GM12875 (cell line): ENCODE results near the gene PRPH2.
"Not testable (repeated sequence)": the region's sequence is repeated elsewhere in the genome, so short reads cannot be mapped to it uniquely, and the experiment has no call there.

ENCODE experiments used
- H3K4me3 ChIP-seq: one replicate; pipeline ENCODE4 v1.5.1; 2011; ENCODE audit warnings: low read depth, low read length, control low read depth
- TF ChIP-seq, protein P1 (sequence below): IDR thresholded peaks from 2 replicates; pipeline ENCODE4 v1.5.1; 2011; ENCODE audit warnings: low read depth, mild to moderate bottlenecking, control low read depth, inconsistent platforms, low read length, moderate library complexity, borderline replicate concordance; ENCODE audit not compliant: insufficient read depth

The PRPH2 gene

DNA sequence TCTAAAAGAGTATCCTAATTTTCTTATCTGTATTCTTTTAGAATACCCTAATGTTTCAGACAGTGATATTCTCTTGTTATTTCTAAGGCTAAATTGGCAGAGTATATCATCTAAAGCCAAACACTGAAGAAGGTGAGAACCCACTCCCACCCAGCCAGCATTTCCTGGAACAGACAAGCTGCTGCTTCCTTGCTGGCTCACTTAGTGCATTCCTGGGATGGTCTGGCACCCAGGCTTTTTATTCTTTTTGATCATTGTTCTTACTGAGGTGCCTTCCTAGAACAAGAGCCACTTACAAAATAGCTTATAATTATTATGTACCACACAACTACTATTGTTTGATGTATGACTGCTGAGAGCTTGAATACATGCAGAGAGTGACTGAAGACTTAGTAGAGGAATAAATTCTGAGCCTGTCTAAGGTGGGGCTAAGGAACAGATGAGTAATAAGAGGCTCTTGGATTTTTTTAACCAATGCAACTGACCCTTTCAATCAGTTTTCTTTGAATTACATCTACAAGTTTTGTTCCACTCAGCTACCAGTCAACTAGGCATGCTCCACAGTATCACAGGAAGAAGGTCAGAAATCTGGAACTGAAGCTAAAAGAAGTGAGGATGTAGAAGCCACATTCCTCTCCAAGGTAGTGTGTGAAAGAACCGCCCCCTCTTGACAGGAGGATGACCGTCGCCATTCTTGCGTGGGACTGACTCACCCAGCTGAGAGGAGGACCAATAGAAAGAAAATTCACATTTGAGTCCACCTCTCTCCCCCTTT, 30.1 kb downstream of the PRPH2 start:
- no peak overlapping the region for H3K4me3 ChIP-seq
- TF ChIP-seq, protein P1, sequence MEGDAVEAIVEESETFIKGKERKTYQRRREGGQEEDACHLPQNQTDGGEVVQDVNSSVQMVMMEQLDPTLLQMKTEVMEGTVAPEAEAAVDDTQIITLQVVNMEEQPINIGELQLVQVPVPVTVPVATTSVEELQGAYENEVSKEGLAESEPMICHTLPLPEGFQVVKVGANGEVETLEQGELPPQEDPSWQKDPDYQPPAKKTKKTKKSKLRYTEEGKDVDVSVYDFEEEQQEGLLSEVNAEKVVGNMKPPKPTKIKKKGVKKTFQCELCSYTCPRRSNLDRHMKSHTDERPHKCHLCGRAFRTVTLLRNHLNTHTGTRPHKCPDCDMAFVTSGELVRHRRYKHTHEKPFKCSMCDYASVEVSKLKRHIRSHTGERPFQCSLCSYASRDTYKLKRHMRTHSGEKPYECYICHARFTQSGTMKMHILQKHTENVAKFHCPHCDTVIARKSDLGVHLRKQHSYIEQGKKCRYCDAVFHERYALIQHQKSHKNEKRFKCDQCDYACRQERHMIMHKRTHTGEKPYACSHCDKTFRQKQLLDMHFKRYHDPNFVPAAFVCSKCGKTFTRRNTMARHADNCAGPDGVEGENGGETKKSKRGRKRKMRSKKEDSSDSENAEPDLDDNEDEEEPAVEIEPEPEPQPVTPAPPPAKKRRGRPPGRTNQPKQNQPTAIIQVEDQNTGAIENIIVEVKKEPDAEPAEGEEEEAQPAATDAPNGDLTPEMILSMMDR = no peak

DNA sequence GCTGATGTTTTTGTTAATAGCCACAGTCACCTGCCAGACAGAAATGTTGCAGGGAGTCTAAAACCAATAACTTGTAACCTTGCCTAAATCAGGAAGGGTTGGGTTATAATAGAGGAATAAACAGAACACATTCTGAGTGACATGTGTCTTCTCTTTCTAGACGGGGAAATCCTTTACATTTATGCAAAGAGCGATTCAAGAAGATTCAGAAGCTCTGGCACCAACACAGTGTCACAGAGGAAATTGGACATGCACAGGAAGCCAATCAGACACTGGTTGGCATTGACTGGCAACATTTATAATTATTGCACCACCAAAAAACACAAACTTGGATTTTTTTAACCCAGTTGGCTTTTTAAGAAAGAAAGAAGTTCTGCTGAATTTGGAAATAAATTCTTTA, 31.5 kb downstream of the PRPH2 start:
- TF ChIP-seq, protein P1 = no peak
- no peak overlapping the region for H3K4me3 ChIP-seq

DNA sequence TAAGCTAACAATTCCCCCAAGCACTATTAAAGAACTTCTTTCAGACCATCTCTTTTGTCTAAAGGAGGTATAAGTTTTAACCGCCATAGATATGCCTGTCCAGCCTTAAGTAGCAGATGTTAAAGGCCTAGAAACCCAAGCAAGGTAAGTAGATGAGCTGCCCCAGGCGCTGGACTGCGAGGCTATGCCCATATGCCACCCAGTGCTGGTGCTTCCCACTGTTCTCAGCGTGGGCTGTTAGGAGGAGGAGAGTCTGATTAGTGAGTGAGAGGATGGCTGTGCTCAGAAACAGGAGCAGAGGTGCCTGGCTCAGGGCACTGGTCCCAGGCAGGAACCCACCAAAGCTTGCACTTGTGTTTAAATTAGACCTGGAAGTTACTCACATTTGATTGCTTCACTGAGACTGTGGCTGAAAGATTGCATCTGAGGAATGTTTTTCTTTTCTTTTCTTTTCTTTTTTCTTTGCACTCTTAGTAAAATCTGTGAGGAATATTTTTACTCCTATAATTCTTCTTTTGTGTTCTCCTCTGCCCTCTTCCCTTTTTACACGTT, 32.2 kb downstream of the PRPH2 start:
- H3K4me3 ChIP-seq = no peak overlapping the region
- TF ChIP-seq, protein P1 = no peak

DNA sequence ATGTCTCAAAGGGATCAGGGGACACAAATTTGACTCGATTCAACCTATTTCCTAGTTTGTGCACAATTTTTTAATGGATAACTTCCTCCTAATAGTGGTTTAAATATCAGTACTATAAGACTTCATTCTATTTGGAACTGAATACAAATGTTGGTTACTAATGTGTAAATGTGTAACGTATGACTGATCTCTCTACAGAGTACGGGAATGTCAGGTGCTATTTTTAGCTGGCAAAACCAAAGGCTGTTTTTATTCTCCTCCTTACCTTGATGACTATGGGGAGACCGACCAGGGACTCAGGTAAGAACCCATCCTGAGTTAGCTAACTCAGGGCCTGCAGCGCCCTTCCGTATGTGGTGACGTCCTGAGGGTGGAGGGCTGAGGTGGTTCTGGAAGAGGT, 33.0 kb downstream of the PRPH2 start:
- TF ChIP-seq, protein P1 = no peak

DNA sequence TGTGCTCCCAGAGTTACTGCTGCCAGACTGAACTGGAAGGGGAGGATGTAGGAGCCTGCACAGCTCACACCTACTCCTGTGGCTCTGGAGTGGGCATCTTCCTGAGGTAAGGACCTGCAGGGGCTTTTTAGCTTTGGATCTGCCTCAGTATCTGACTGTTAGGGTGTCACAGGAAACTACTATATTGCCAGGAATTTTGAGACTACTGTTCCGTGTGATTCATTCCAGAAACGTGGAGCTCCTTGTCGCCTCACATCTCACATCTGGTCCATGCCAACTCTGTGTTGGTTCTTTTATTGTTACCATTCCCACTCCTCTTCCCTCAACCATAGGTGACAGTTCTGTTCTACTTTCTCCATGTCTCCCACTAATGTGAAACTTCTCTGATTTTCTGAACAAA, 34.1 kb downstream of the PRPH2 start:
- TF ChIP-seq, protein P1 = no peak
- H3K4me3 ChIP-seq = no peak overlapping the region

More for the DNA sequence above, 33.0 kb downstream of the PRPH2 start:
- no peak overlapping the region for H3K4me3 ChIP-seq

DNA sequence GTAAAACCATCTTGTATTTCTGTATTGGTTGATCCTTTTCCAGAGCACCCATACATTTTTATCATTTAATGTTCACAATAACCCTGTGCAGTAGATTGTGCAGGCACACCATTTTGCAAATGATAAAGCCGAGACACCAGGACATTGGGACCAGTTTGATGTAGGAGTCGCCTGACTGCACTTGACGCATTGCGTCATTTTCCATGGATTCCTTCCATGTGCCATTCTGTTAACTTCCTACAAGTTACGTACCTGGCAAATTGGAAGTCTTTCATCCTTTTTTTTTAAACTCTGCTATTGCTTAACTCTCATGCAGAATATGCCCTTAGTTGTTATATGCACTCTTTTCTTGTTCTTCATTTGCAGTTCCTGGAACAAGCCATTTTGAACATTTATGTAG, 43.0 kb downstream of the PRPH2 start:
- TF ChIP-seq, protein P1 = no peak
- H3K4me3 ChIP-seq = no peak overlapping the region

DNA sequence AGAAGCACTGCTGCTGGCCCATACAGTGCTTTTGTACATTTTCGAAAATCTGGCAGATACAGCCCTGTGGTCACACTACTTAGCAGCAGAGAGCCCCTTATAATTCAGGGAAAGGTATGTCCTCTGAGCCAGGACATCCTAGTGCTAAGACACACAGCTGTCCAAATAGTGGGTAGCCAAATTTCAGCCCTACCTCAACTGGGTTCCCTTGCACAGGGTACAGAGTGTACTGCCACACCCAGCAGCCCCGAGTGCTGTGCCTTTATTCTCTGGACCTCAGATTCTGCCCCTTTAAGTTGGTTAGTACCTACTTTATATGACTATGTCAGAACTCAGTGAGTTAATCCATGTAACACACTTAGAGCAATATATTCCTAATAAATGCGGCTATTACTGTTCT, 47.6 kb downstream of the PRPH2 start:
- TF ChIP-seq, protein P1 = no peak
- no peak overlapping the region for H3K4me3 ChIP-seq

DNA sequence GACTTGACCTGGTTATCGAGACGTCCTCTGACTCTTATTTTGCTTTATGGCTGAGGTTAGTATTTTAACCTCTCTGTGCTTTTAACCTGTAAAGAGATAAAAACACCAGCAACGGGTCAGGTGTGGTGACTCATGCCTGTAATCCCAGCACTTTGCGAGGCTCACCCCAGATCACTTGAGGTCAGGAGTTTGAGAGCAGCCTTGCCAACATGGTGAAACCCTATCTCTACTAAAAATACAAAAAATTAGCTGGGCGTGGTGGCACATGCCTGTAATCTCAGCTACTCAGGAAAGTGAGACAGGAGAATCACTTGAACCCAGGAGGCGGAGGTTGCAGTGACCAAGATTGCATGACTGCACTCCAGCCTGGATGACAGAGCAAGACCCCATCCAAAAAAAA, 48.0 kb downstream of the PRPH2 start:
- H3K4me3 ChIP-seq = not testable (repeated sequence)
